ENCODE results near the gene GYPC.

Gene GYPC

GRCh38 chr2:126664639-126665038 lies 8.7 kb downstream of the GYPC start:
- no peak overlapping the region for H3K4me3 ChIP-seq (replicated peaks in 1 of 2; ENCODE audit: low read depth in 2 of 2, low read length in 2 of 2)
- DNase-seq (ENCODE audit: low read depth in 2 of 2) = no peak
- TF ChIP-seq CTCF (IDR thresholded peaks at IDR 0.05; ENCODE audit: low read depth, low read length) = no peak

- no peak for DNase-seq (ENCODE audit: low read depth in 2 of 2)
- TF ChIP-seq CTCF (IDR thresholded peaks at IDR 0.05; ENCODE audit: low read depth, low read length) = no peak
- H3K4me3 ChIP-seq (replicated peaks in 1 of 2; ENCODE audit: low read depth in 2 of 2, low read length in 2 of 2) = no peak overlapping the region
These were observed 9.5 kb downstream of the GYPC start for GRCh38 chr2:126665483-126665882.

- DNase-seq (ENCODE audit: low read depth in 2 of 2) = no peak
- TF ChIP-seq CTCF (IDR thresholded peaks at IDR 0.05; ENCODE audit: low read depth, low read length) = no peak
- no peak overlapping the region for H3K4me3 ChIP-seq (replicated peaks in 1 of 2; ENCODE audit: low read depth in 2 of 2, low read length in 2 of 2)
These were observed 12.3 kb downstream of the GYPC start for GRCh38 chr2:126668254-126668653.

GRCh38 chr2:126669772-126670171 lies 13.8 kb downstream of the GYPC start:
- DNase-seq (ENCODE audit: low read depth in 2 of 2) = peak in 1 of 2 donors; percentile 60
- no peak overlapping the region for H3K4me3 ChIP-seq (replicated peaks in 1 of 2; ENCODE audit: low read depth in 2 of 2, low read length in 2 of 2)
- no peak for TF ChIP-seq CTCF (IDR thresholded peaks at IDR 0.05; ENCODE audit: low read depth, low read length)

GRCh38 chr2:126671488-126671887 lies 15.5 kb downstream of the GYPC start:
- no peak for DNase-seq (ENCODE audit: low read depth in 2 of 2)
- no peak overlapping the region for H3K4me3 ChIP-seq (replicated peaks in 1 of 2; ENCODE audit: low read depth in 2 of 2, low read length in 2 of 2)
- TF ChIP-seq CTCF (IDR thresholded peaks at IDR 0.05; ENCODE audit: low read depth, low read length) = no peak

GRCh38 chr2:126672980-126673605 lies 17.1 kb downstream of the GYPC start:
- no peak for DNase-seq (ENCODE audit: low read depth in 2 of 2)
- H3K4me3 ChIP-seq (replicated peaks in 1 of 2; ENCODE audit: low read depth in 2 of 2, low read length in 2 of 2) = no peak overlapping the region
- no peak for TF ChIP-seq CTCF (IDR thresholded peaks at IDR 0.05; ENCODE audit: low read depth, low read length)
